WTC11 (cell line): ENCODE data around the gene GRAMD1A. TPM values are rescaled to one million over a fixed set of nuclear protein-coding genes. Genes with fewer than 3 reads are reported as not detected.

Source experiments
- ATAC-seq: fragments of 200-7000 bp; cut with Tn5 transposase; 2 replicates; pipeline ENCODE4 v1.10.0; 2021; ENCODE audit warnings: mild to moderate bottlenecking, moderate library complexity
- CTCF ChIA-PET: fragments of 300-600 bp; sonication (Branson Sonifier 250); formaldehyde crosslinking; loops from one replicate; lab custom pipeline; 2021; ENCODE audit warnings: antibody characterized with exemption; lab: Charles Lee
- POLR2A ChIA-PET: fragments of 350-600 bp; sonication (Branson Sonifier 250); formaldehyde crosslinking; loops from one replicate; lab custom pipeline; 2021; ENCODE audit warnings: antibody characterized with exemption; lab: Charles Lee
- DNase-seq: peaks from one replicate; pipeline ENCODE4 v3.0.0; 2021; ENCODE audit warnings: low spot score
- H3K27ac Mint-ChIP-seq: 2 replicates; pipeline ENCODE4 v1.8.0; 2021; ENCODE audit warnings: mixed read lengths
- H3K27me3 Mint-ChIP-seq: 2 replicates; pipeline ENCODE4 v1.8.0; 2021; ENCODE audit warnings: low read depth, mild to moderate bottlenecking, moderate library complexity, mixed read lengths
- H3K36me3 Mint-ChIP-seq: 2 replicates; pipeline ENCODE4 v1.8.0; 2021; ENCODE audit warnings: mixed read lengths
- H3K4me1 Mint-ChIP-seq: 2 replicates; pipeline ENCODE4 v1.8.0; 2022; ENCODE audit warnings: mixed read lengths
- H3K4me3 Mint-ChIP-seq: 2 replicates; pipeline ENCODE4 v1.8.0; 2021; ENCODE audit warnings: mild to moderate bottlenecking, moderate library complexity, mixed read lengths
- H3K9me3 Mint-ChIP-seq: 2 replicates; pipeline ENCODE4 v1.8.0; 2021; ENCODE audit warnings: mixed read lengths
- CBFB ChIP-seq: sonication (generic); formaldehyde crosslinking; IDR thresholded peaks from 2 replicates; pipeline ENCODE4 v1.8.1; 2022; ENCODE audit warnings: mild to moderate bottlenecking, low read depth, missing genetic modification reagents
- ESRRA ChIP-seq: sonication (generic); formaldehyde crosslinking; IDR thresholded peaks from 2 replicates; pipeline ENCODE4 v1.8.1; 2022; ENCODE audit warnings: mild to moderate bottlenecking, missing genetic modification reagents, borderline replicate concordance
- FOXJ3 ChIP-seq: sonication (generic); formaldehyde crosslinking; IDR thresholded peaks from 2 replicates; pipeline ENCODE4 v1.9.0; 2021; ENCODE audit warnings: missing genetic modification reagents, mild to moderate bottlenecking, borderline replicate concordance
- NFYB ChIP-seq: sonication (generic); formaldehyde crosslinking; conservative IDR thresholded peaks from 2 replicates; pipeline ENCODE4 v1.8.0; 2022; ENCODE audit warnings: low read depth, missing genetic modification reagents
- NR3C1 ChIP-seq: sonication (generic); formaldehyde crosslinking; conservative IDR thresholded peaks from 2 replicates; pipeline ENCODE4 v1.8.1; 2023; ENCODE audit warnings: low read depth, mild to moderate bottlenecking, missing genetic modification reagents
- PRRX2 ChIP-seq: fragments of 250-450 bp; sonication (Bioruptor Pico); IDR thresholded peaks from 2 replicates; pipeline ENCODE4 v1.8.0; 2021; ENCODE audit warnings: mild to moderate bottlenecking
- RELA ChIP-seq: sonication (generic); formaldehyde crosslinking; IDR thresholded peaks from 2 replicates; pipeline ENCODE4 v1.8.1; 2022; ENCODE audit warnings: missing genetic modification reagents, mild to moderate bottlenecking, borderline replicate concordance
- RORB ChIP-seq: fragments of 250-450 bp; sonication (Bioruptor Pico); IDR thresholded peaks from 2 replicates; pipeline ENCODE4 v1.9.0; 2021; ENCODE audit warnings: mild to moderate bottlenecking
- TCF7 ChIP-seq: sonication (generic); formaldehyde crosslinking; IDR thresholded peaks from 2 replicates; pipeline ENCODE4 v1.8.0; 2022; ENCODE audit warnings: mild to moderate bottlenecking, low read depth, missing genetic modification reagents, moderate library complexity
- TP53 ChIP-seq: sonication (generic); formaldehyde crosslinking; IDR thresholded peaks from 2 replicates; pipeline ENCODE4 v1.8.1; 2023; ENCODE audit warnings: mild to moderate bottlenecking, missing genetic modification reagents
- ZBTB43 ChIP-seq: sonication (generic); formaldehyde crosslinking; IDR thresholded peaks from 2 replicates; pipeline ENCODE4 v1.8.1; 2023; ENCODE audit warnings: mild to moderate bottlenecking, missing genetic modification reagents
- ZNF138 ChIP-seq: sonication (generic); formaldehyde crosslinking; conservative IDR thresholded peaks from 2 replicates; pipeline ENCODE4 v1.8.1; 2022; ENCODE audit warnings: mild to moderate bottlenecking, moderate library complexity, missing genetic modification reagents
- ZNF219 ChIP-seq: sonication (generic); formaldehyde crosslinking; IDR thresholded peaks from 2 replicates; pipeline ENCODE4 v1.8.0; 2023; ENCODE audit warnings: missing genetic modification reagents, mild to moderate bottlenecking, borderline replicate concordance
- ZNF263 ChIP-seq: sonication (generic); formaldehyde crosslinking; IDR thresholded peaks from 2 replicates; pipeline ENCODE4 v1.8.1; 2022; ENCODE audit warnings: low read depth, mild to moderate bottlenecking, moderate library complexity, missing genetic modification reagents
- ZNF317 ChIP-seq: sonication (generic); formaldehyde crosslinking; IDR thresholded peaks from 2 replicates; pipeline ENCODE4 v1.8.1; 2023; ENCODE audit warnings: low read depth, mild to moderate bottlenecking, moderate library complexity, missing genetic modification reagents, borderline replicate concordance
- ZNF416 ChIP-seq: fragments of 250-450 bp; sonication (Bioruptor Pico); IDR thresholded peaks from 2 replicates; pipeline ENCODE4 v1.9.0; 2021; ENCODE audit warnings: mild to moderate bottlenecking, inconsistent platforms
- total RNA-seq: library from RNA; stranded (reverse); gene quantifications from 3 replicates; pipeline ENCODE4 v1.2.3, GENCODE V29; 2021
- TF ChIP-seq, protein P1 (sequence below): sonication (generic); formaldehyde crosslinking; IDR thresholded peaks from 2 replicates; pipeline ENCODE4 v1.8.0; 2022; ENCODE audit warnings: mild to moderate bottlenecking, missing genetic modification reagents
- TF ChIP-seq, protein P2 (sequence below): sonication (generic); formaldehyde crosslinking; IDR thresholded peaks from 2 replicates; pipeline ENCODE4 v1.8.0; 2023; ENCODE audit warnings: missing genetic modification reagents, mild to moderate bottlenecking, borderline replicate concordance
- TF ChIP-seq, protein P3 (sequence below): sonication (generic); formaldehyde crosslinking; IDR thresholded peaks from 2 replicates; pipeline ENCODE4 v1.8.0; 2022; ENCODE audit warnings: missing genetic modification reagents

The GRAMD1A gene
- total RNA-seq, 1 experiment from 2014 or later: 389 TPM

GRCh38 chr19:34959021-34959420, 41.1 kb upstream of the GRAMD1A start:
- TF ChIP-seq ZNF138 (CRISPR knock-in tag) (no peak), ESRRA (CRISPR knock-in tag) (no peak), NFYB (no peak), FOXJ3 (CRISPR knock-in tag) (no peak), ZNF416 (CRISPR knock-in tag) (no peak), RORB (no peak)
- Mint-ChIP-seq H3K4me3 (no peak overlapping the region), H3K9me3 (peaks cover 56% of the 10 kb centered on the region), H3K27me3 (peaks cover 21% of the 10 kb centered on the region), H3K36me3 (peaks cover 74% of the 10 kb centered on the region), H3K27ac (no peak overlapping the region), H3K4me1 (peaks cover 17% of the 10 kb centered on the region)
- CTCF ChIA-PET: no interaction called here
- ATAC-seq (no peak), DNase-seq (no peak)
- POLR2A ChIA-PET: no interaction called here

DNA sequence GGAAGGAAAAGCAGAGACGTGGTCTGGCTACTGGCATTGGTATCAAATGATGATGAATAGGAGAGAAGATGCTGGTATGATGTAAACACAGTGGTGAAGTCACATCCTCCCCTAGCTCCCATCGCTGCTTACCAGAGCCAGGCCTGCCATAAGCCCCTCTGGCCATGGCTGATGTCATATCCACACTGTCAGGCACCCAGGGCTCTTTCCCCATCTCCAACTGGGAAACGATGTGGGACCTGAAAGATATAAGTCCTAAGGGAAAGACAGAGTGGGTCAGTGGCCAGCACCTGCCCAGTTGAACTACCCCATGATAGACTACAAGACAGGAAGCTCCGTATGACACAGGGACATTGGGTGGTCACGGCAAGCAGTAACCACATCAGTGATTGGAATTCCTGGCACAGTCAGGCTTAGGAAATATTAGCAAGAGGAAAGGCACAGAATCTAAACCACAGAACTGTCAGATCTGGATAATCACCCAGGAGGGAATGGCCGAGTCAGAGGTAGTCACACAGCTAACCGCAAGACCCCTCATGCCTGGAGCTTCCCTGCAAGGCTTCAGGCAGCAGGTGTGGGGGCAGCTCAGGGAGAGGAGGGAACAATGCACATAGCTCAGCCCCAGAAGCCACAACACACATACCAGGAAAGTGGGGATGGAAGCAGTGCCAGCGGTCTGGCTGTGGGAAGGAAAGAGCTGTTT, 39.9 kb upstream of the GRAMD1A start:
- peaks cover 54% of the 10 kb centered on the region for H3K9me3 Mint-ChIP-seq
- H3K4me3 Mint-ChIP-seq: no peak overlapping the region
- peaks cover 24% of the 10 kb centered on the region for H3K27me3 Mint-ChIP-seq
- no peak overlapping the region for H3K27ac Mint-ChIP-seq
- H3K4me1 Mint-ChIP-seq: peaks cover 22% of the 10 kb centered on the region
- ATAC-seq: no peak
- ChIA-PET CTCF (interaction anchor here (1.2 kb wide), 1 partner anchor 84 kb away, joined by 3 read pairs; no protein-coding TSS in a partner anchor), POLR2A (no interaction called here)
- TF ChIP-seq CBFB (CRISPR knock-in tag) (no peak), ZNF219 (CRISPR knock-in tag) (no peak), NR3C1 (no peak), ESRRA (CRISPR knock-in tag) (no peak), ZNF317 (CRISPR knock-in tag) (no peak), ZNF263 (CRISPR knock-in tag) (no peak), PRRX2 (CRISPR knock-in tag) (no peak), ZBTB43 (CRISPR knock-in tag) (no peak), TCF7 (CRISPR knock-in tag) (no peak), TP53 (CRISPR knock-in tag) (no peak)
- TF ChIP-seq, protein P1, sequence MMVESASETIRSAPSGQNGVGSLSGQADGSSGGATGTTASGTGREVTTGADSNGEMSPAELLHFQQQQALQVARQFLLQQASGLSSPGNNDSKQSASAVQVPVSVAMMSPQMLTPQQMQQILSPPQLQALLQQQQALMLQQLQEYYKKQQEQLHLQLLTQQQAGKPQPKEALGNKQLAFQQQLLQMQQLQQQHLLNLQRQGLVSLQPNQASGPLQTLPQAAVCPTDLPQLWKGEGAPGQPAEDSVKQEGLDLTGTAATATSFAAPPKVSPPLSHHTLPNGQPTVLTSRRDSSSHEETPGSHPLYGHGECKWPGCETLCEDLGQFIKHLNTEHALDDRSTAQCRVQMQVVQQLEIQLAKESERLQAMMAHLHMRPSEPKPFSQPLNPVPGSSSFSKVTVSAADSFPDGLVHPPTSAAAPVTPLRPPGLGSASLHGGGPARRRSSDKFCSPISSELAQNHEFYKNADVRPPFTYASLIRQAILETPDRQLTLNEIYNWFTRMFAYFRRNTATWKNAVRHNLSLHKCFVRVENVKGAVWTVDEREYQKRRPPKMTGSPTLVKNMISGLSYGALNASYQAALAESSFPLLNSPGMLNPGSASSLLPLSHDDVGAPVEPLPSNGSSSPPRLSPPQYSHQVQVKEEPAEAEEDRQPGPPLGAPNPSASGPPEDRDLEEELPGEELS (CRISPR knock-in tag): no peak
- TF ChIP-seq, all 79 proteins: peak for 0
- no peak for DNase-seq
- H3K36me3 Mint-ChIP-seq: peaks cover 69% of the 10 kb centered on the region

DNA sequence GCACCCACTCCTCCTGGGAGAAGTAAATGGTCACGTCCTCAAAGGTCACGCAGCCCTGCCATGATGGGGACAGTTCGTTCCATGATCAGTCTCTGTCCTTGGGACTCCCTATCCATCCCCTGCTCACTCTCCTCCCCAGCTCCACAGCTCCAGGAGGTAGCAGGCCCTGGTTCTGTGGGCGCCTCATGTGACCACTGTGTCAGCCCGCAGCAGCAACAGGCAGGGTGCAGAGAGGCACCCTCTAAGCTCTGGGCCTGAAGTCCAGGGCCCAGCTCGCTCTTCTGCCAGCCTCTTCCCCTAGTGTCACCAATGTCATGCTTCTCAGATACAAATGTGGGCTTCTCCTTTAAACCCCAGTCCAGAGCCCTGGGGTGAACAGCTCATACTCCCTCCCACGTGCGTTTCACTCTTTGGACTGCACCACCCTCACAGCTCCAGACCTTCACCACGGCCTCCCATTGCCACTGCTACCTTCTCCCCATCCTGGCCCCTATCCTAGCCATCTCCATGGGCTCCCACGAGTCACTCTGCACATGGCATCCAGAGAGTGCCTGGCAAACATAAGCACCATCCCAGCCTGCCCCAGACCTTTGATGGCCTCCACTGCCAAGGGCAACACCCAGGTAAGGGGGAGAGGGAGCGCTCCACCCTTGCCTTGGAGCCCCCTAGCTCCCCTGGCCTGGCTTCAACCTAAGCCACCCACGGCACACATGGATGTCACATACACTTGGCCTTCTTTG, 39.0 kb upstream of the GRAMD1A start:
- H3K9me3 Mint-ChIP-seq: peaks cover 55% of the 10 kb centered on the region
- POLR2A ChIA-PET: no interaction called here
- no peak overlapping the region for H3K4me3 Mint-ChIP-seq

More for the DNA sequence above, 39.0 kb upstream of the GRAMD1A start:
- DNase-seq (no peak), ATAC-seq (no peak)
- peaks cover 31% of the 10 kb centered on the region for H3K27me3 Mint-ChIP-seq
- H3K4me1 Mint-ChIP-seq: peaks cover 25% of the 10 kb centered on the region
- no peak overlapping the region for H3K27ac Mint-ChIP-seq
- peaks cover 70% of the 10 kb centered on the region for H3K36me3 Mint-ChIP-seq
- CTCF ChIA-PET: no interaction called here
- TF ChIP-seq, protein P2, sequence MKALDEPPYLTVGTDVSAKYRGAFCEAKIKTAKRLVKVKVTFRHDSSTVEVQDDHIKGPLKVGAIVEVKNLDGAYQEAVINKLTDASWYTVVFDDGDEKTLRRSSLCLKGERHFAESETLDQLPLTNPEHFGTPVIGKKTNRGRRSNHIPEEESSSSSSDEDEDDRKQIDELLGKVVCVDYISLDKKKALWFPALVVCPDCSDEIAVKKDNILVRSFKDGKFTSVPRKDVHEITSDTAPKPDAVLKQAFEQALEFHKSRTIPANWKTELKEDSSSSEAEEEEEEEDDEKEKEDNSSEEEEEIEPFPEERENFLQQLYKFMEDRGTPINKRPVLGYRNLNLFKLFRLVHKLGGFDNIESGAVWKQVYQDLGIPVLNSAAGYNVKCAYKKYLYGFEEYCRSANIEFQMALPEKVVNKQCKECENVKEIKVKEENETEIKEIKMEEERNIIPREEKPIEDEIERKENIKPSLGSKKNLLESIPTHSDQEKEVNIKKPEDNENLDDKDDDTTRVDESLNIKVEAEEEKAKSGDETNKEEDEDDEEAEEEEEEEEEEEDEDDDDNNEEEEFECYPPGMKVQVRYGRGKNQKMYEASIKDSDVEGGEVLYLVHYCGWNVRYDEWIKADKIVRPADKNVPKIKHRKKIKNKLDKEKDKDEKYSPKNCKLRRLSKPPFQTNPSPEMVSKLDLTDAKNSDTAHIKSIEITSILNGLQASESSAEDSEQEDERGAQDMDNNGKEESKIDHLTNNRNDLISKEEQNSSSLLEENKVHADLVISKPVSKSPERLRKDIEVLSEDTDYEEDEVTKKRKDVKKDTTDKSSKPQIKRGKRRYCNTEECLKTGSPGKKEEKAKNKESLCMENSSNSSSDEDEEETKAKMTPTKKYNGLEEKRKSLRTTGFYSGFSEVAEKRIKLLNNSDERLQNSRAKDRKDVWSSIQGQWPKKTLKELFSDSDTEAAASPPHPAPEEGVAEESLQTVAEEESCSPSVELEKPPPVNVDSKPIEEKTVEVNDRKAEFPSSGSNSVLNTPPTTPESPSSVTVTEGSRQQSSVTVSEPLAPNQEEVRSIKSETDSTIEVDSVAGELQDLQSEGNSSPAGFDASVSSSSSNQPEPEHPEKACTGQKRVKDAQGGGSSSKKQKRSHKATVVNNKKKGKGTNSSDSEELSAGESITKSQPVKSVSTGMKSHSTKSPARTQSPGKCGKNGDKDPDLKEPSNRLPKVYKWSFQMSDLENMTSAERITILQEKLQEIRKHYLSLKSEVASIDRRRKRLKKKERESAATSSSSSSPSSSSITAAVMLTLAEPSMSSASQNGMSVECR: no peak
- TF ChIP-seq, protein P3, sequence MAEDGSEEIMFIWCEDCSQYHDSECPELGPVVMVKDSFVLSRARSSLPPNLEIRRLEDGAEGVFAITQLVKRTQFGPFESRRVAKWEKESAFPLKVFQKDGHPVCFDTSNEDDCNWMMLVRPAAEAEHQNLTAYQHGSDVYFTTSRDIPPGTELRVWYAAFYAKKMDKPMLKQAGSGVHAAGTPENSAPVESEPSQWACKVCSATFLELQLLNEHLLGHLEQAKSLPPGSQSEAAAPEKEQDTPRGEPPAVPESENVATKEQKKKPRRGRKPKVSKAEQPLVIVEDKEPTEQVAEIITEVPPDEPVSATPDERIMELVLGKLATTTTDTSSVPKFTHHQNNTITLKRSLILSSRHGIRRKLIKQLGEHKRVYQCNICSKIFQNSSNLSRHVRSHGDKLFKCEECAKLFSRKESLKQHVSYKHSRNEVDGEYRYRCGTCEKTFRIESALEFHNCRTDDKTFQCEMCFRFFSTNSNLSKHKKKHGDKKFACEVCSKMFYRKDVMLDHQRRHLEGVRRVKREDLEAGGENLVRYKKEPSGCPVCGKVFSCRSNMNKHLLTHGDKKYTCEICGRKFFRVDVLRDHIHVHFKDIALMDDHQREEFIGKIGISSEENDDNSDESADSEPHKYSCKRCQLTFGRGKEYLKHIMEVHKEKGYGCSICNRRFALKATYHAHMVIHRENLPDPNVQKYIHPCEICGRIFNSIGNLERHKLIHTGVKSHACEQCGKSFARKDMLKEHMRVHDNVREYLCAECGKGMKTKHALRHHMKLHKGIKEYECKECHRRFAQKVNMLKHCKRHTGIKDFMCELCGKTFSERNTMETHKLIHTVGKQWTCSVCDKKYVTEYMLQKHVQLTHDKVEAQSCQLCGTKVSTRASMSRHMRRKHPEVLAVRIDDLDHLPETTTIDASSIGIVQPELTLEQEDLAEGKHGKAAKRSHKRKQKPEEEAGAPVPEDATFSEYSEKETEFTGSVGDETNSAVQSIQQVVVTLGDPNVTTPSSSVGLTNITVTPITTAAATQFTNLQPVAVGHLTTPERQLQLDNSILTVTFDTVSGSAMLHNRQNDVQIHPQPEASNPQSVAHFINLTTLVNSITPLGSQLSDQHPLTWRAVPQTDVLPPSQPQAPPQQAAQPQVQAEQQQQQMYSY (CRISPR knock-in tag): no peak
- no peak for TF ChIP-seq RELA (CRISPR knock-in tag)
